NCI-H748 treated with DMSO at 0.1 percent for 48 hours (cell line): ENCODE data around the gene CREB5.

Experiments used
- DNase-seq: peaks from one replicate; lab custom pipeline; 2025; lab: John Stamatoyannopoulos, UW

CREB5 gene

DNA sequence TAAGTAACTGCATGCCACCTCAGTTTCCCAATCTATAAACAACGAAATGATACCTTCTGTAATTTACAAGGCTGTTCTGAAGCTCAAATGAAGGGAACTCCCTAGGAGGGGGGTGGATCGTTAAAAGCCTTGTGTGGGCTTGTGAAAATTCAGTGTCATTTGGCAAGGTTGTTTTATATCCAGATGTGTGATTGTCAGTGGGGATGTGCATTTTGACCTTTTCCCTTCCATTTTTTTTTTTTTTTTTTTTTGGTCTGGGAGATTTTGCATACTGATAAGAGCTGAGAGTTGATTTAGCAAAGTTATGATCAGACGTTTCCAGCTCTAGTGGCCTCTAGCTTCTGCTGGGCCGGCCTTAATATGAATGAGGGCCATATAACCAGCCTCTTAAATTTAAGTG is 22.8 kb downstream of the CREB5 start:
- DNase-seq: no peak

DNA sequence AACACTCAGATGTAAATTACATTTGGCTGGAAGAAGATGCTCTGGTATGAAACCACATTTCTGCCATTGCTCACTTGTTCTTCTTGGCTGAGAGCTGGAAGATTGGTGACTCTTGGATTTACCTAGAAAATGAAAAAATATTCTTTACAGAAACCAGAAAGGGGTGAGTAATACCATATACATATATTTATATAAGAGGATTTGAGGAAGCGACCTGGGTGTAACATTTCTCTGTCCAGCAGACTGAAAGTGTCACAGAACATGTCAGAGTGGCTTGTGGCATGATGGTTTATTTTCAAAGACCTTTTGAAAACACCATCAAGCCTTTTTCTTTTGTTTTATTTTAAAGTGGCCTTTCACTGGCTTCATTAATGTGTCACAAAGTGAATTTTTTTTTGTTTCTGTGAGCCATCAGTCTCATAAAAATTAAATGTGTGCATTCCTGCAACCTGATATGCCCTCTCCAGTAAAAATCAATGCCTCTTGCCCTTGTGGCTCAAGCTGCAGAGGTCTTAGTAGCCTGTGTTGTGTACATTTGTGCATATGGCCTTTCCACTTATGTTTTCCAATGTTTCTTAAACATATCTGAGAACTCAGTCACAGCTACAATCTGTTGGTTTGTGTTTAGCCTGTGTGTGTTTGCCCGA is 23.5 kb downstream of the CREB5 start:
- peak; percentile 40 for DNase-seq

- DNase-seq: no peak
Observed at GRCh38 chr7:28440055-28440601, 27.8 kb downstream of the CREB5 start.

- DNase-seq: no peak
Observed at GRCh38 chr7:28442540-28443420, 30.5 kb downstream of the CREB5 start.

GRCh38 chr7:28446131-28446530 is 33.8 kb downstream of the CREB5 start:
- DNase-seq: no peak

DNA sequence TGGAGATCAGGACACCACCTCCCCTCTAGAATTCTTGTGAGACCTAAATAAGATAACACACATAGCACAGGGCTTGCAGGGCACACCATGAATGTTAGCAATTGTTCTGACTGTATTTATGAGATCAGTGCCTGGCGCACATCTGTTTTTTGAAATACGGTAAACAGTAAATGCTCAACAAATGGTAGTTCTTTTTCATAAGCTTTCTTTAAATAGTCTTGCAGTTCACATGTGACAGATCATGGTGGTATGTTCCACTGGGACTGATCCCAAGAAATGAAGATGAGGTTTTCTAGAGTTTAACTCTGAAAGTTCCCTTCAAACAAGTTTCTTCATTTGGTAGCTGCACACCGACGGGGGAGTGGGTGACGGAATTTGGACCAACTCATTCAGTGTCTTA is 34.8 kb downstream of the CREB5 start:
- DNase-seq: no peak

- no peak for DNase-seq
Observed at GRCh38 chr7:28448708-28449107, 36.4 kb downstream of the CREB5 start.

DNA sequence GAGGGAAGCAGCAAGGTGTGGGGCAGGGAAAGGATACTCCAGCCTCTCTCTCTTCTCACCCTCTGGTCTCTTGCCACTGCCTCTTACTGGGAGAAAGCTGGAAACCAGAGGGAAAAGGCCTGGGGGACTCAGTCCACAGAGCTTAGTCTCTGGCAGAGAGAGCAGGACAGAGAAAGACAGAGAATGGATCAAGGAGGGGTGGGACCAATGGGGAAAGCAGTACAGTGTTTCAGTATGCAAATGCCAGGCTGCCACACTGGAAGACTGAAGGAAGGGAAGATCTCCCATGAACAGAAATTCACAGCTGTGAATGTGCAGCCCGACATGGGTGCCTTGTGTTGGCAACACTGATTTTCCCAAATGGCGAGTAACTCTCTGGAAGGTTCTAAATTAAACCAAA is 40.4 kb downstream of the CREB5 start:
- no peak for DNase-seq

- no peak for DNase-seq
Observed at GRCh38 chr7:28455486-28455885, 43.2 kb downstream of the CREB5 start.

DNA sequence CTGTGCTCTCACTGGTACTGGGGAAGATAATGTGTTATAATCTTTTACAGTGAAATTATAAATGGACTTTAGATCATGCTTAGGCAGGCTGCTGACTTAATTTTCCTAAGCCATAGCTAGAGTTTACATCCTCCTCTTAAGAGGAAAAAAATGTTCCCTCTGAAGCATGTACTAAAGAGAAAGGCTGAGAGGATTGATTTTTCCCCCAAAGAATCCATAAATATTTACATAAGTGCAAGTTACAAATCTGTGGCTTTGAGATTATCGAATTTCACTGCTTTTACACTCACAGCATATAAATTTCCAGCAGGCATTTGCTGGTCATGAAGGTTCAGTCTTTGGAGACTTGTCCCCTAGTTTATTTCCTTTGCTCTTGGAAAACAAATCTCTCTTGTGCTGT is 43.7 kb downstream of the CREB5 start:
- no peak for DNase-seq

- DNase-seq: no peak
Observed at GRCh38 chr7:28458732-28459131, 46.4 kb downstream of the CREB5 start.

GRCh38 chr7:28459306-28459705 is 47.0 kb downstream of the CREB5 start:
- DNase-seq: no peak

DNA sequence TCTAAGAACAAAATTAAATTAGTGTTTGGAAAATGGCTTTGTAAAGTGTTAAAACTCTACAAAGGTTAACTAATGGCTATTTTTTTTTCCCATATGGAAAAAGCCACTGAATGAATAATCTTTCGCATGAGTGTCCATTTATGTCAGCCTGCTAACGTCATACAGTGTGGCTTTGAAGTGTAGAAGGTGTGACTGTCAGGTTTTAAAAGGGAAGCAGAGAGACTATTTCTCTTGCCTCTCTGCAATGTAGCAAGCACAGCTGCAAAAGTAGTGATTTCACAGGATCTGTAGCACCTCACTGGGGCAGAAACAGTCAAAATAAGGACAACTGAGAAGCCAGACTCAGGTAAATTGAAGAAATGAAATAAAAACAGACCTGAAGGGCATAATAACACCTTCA is 53.4 kb downstream of the CREB5 start:
- no peak for DNase-seq

GRCh38 chr7:28466341-28466740 is 54.0 kb downstream of the CREB5 start:
- DNase-seq: no peak

DNA sequence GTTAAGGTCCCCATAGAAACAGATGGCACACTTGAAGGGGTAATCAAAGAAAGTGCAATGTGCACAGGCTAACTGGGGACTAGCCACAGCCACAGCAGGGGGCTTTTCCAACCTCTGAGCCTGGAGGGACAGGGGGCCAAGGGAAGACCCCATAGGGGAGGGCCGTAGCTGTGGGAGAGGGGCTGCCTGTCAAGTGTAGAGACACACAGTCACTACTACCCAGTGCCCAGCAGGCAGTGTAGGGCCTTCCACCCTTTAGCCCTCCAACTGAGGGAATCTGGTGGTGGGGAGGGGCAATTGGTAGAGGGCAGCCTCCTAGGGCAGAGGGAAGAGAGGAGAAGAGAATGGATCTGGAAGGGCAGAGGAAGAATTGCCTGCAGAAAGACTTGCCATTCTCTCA is 54.6 kb downstream of the CREB5 start:
- no peak for DNase-seq

GRCh38 chr7:28469562-28469961 is 57.2 kb downstream of the CREB5 start:
- DNase-seq: no peak

GRCh38 chr7:28470344-28470743 is 58.0 kb downstream of the CREB5 start:
- DNase-seq: no peak

- no peak for DNase-seq
Observed at GRCh38 chr7:28472332-28472731, 60.0 kb downstream of the CREB5 start.

DNA sequence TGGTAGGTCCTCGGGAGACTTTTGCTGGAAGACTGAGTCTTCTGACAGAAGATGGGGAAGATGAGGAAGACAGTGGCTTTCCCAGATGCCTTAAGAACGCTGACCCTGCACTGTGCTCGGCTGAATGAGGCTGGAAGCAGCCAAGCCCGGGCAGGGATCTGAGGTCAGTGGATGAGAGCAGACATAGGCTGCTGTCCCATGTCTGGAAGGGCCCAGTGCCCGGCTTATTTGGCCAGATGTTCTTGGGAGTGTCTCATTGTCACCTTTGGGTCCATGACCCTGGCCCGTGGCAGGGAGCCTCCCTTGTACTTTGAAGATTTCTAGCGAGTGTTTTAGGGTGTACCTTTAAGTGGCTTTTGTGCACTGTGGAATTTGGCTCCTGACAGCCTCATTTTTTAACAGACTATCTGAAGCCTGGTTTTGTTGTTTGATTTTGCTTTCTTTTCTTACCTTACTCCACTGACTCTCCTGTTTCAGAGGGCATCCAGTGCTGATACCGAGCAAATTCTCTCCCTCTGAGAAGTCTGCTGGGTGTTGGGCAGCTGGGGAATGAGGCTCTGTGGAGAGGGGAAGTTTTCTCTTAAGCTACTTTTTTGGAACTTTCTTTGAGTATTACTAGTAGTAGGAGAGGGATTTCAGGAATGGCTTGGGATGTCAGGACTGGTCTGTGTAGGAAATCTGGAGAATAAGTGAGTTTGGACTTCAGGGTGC is 61.4 kb downstream of the CREB5 start:
- DNase-seq: no peak

- DNase-seq: no peak
Observed at GRCh38 chr7:28474282-28474638, 61.9 kb downstream of the CREB5 start.

GRCh38 chr7:28474640-28475039 is 62.3 kb downstream of the CREB5 start:
- DNase-seq: no peak

- DNase-seq: no peak
Observed at GRCh38 chr7:28477041-28477442, 64.7 kb downstream of the CREB5 start.

GRCh38 chr7:28478656-28479055 is 66.3 kb downstream of the CREB5 start:
- DNase-seq: peak; percentile 93
